Fibroblast of skin of back (primary cell): ENCODE results near the gene LIG4. TPM values are rescaled to one million over a fixed set of nuclear protein-coding genes. Genes with fewer than 3 reads are reported as not detected.
"Not testable (repeated sequence)": the region's sequence is repeated elsewhere in the genome, so short reads cannot be mapped to it uniquely, and the experiment has no call there.

ENCODE experiments used
- DNase-seq: peaks from one replicate; pipeline ENCODE4 v3.0.0-alpha.2; 2013
- polyA plus RNA-seq, 2 experiments: library from polyadenylated mRNA; unstranded; fragments of 120-200 nt; gene quantifications; one replicate each; pipeline ENCODE4 v1.2.1, GENCODE V29; 2013; ENCODE audit not compliant: insufficient read length in 2 of 2

The LIG4 gene
- polyA plus RNA-seq (2013, experiment 1 of 2; ENCODE audit: insufficient read length) = 8.2 TPM
- polyA plus RNA-seq (2013, experiment 2 of 2; ENCODE audit: insufficient read length) = 8.1 TPM

- DNase-seq = peak; percentile 90
Measured at GRCh38 chr13:108215436-108215835, at the start of gene LIG4. Gene LIG4, minus strand, starts transcription at chr13:108215536. Its CDS starts 4,268 bp downstream, at chr13:108211268.

- no peak for DNase-seq
Measured at GRCh38 chr13:108263621-108264355, 48.5 kb upstream of the LIG4 start.

- no peak for DNase-seq
Measured at GRCh38 chr13:108257248-108257647, 41.9 kb upstream of the LIG4 start.

GRCh38 chr13:108249150-108249549, 33.8 kb upstream of the LIG4 start:
- DNase-seq = no peak

GRCh38 chr13:108230377-108230776, 15.0 kb upstream of the LIG4 start:
- DNase-seq = no peak

GRCh38 chr13:108227651-108228272, 12.4 kb upstream of the LIG4 start:
- DNase-seq = peak; percentile 30

GRCh38 chr13:108226184-108226583, 10.8 kb upstream of the LIG4 start:
- DNase-seq = no peak

- DNase-seq = no peak
Measured at GRCh38 chr13:108225440-108225839, 10.1 kb upstream of the LIG4 start.

GRCh38 chr13:108223687-108224503, 8.6 kb upstream of the LIG4 start:
- no peak for DNase-seq

- no peak for DNase-seq
Measured at GRCh38 chr13:108220041-108220440, 4.7 kb upstream of the LIG4 start.

- peak; percentile 94 for DNase-seq
Measured at GRCh38 chr13:108218044-108218974, 3.0 kb upstream of the LIG4 start, which contains the start of gene ABHD13. Gene ABHD13, plus strand, starts transcription at chr13:108218392. Its CDS starts 10,827 bp downstream, at chr13:108229219.

- DNase-seq = not testable (repeated sequence)
Measured at GRCh38 chr13:108217307-108218043, 2.1 kb upstream of the LIG4 start.

- DNase-seq = no peak
Measured at GRCh38 chr13:108214441-108215271, 680 bp downstream of the LIG4 start.

GRCh38 chr13:108213946-108214345, 1.4 kb downstream of the LIG4 start:
- DNase-seq = peak; percentile 15

- no peak for DNase-seq
Measured at GRCh38 chr13:108212886-108213285, 2.5 kb downstream of the LIG4 start.

GRCh38 chr13:108210551-108210950, 4.8 kb downstream of the LIG4 start:
- no peak for DNase-seq

- peak; percentile 29 for DNase-seq
Measured at GRCh38 chr13:108200781-108201398, 14.4 kb downstream of the LIG4 start.

- no peak for DNase-seq
Measured at GRCh38 chr13:108195861-108196260, 19.5 kb downstream of the LIG4 start.

- no peak for DNase-seq
Measured at GRCh38 chr13:108195146-108195545, 20.2 kb downstream of the LIG4 start.
